Hematopoietic multipotent progenitor cell (in vitro differentiated cells): Measurements from ENCODE around the gene CCNT1. TPM values are rescaled to one million over a fixed set of nuclear protein-coding genes. Genes with fewer than 3 reads are reported as not detected.
"Not testable (repeated sequence)": the region's sequence is repeated elsewhere in the genome, so short reads cannot be mapped to it uniquely, and the experiment has no call there.

Source experiments
- DNase-seq, 3 donors: peaks; one replicate each; pipeline ENCODE4 v3.0.0-alpha.2; 2011 to 2015; ENCODE audit warnings: low read depth in 2 of 3, low spot score in 2 of 3
- total RNA-seq: library from RNA; depleted of rRNA; stranded (reverse); fragments of >200 nt; gene quantifications from one replicate; pipeline ENCODE4 v1.2.3, GENCODE V29; 2012

CCNT1 gene
- total RNA-seq, result 36.9 TPM

- peak; percentile 99 to 100 (median 100) for DNase-seq
Observed at GRCh38 chr12:48716493-48717251, at the start of gene CCNT1. Gene CCNT1, minus strand, starts transcription at chr12:48716707. Its CDS starts 32 bp downstream, at chr12:48716675.

GRCh38 chr12:48765753-48766162 is 49.3 kb upstream of the CCNT1 start:
- peak in 2 of 3 donors; percentile 32 to 51 for DNase-seq

GRCh38 chr12:48764521-48764920 is 48.0 kb upstream of the CCNT1 start:
- no peak for DNase-seq

GRCh38 chr12:48758737-48759136 is 42.2 kb upstream of the CCNT1 start:
- DNase-seq, result no peak

GRCh38 chr12:48758186-48758585 is 41.7 kb upstream of the CCNT1 start:
- DNase-seq, result no peak

- DNase-seq, result no peak
Observed at GRCh38 chr12:48750769-48751356, 34.4 kb upstream of the CCNT1 start.

- DNase-seq, result no peak
Observed at GRCh38 chr12:48750215-48750614, 33.7 kb upstream of the CCNT1 start.

- DNase-seq, result no peak
Observed at GRCh38 chr12:48744251-48745008, 27.9 kb upstream of the CCNT1 start.

GRCh38 chr12:48739618-48740269 is 23.2 kb upstream of the CCNT1 start:
- DNase-seq, result no peak

GRCh38 chr12:48736456-48736855 is 19.9 kb upstream of the CCNT1 start:
- DNase-seq, result no peak

GRCh38 chr12:48728807-48729206 is 12.3 kb upstream of the CCNT1 start:
- no peak for DNase-seq

- not testable (repeated sequence) for DNase-seq
Observed at GRCh38 chr12:48720737-48721136, 4.2 kb upstream of the CCNT1 start.

- not testable (repeated sequence) for DNase-seq
Observed at GRCh38 chr12:48720171-48720570, 3.7 kb upstream of the CCNT1 start.

GRCh38 chr12:48719002-48719401 is 2.5 kb upstream of the CCNT1 start:
- DNase-seq, result not testable (repeated sequence)

- peak; percentile 17 to 28 (median 21) for DNase-seq
Observed at GRCh38 chr12:48717252-48717695, 767 bp upstream of the CCNT1 start.

- DNase-seq, result no peak
Observed at GRCh38 chr12:48716168-48716492, 377 bp downstream of the CCNT1 start.

- no peak for DNase-seq
Observed at GRCh38 chr12:48712209-48712608, 4.3 kb downstream of the CCNT1 start.

- DNase-seq, result not testable (repeated sequence)
Observed at GRCh38 chr12:48698822-48699221, 17.7 kb downstream of the CCNT1 start.

GRCh38 chr12:48696626-48697025 is 19.9 kb downstream of the CCNT1 start:
- no peak for DNase-seq

- no peak for DNase-seq
Observed at GRCh38 chr12:48695859-48696258, 20.6 kb downstream of the CCNT1 start.

- no peak for DNase-seq
Observed at GRCh38 chr12:48694038-48694437, 22.5 kb downstream of the CCNT1 start.
